Suprapubic skin (tissue), 4 donors: Measurements from ENCODE around the gene AGFG2.

Experiments
- EP300 ChIP-seq: sonication (generic); formaldehyde crosslinking; IDR thresholded peaks from one replicate; pipeline ENCODE4 v1.6.1; 2017; ENCODE audit warnings: antibody characterized with exemption
- POLR2A ChIP-seq, 2 donors: fragments of 450-650 bp; IDR thresholded peaks; one replicate each; pipeline ENCODE4 v1.6.1; 2017; ENCODE audit warnings: antibody characterized with exemption in 2 of 2, mild to moderate bottlenecking in 2 of 2, moderate library complexity in 2 of 2
- POLR2AphosphoS5 ChIP-seq, 3 donors: sonication (generic); formaldehyde crosslinking; IDR thresholded peaks; one replicate each; pipeline ENCODE4 v1.6.1; 2017; ENCODE audit warnings: antibody characterized with exemption in 3 of 3
- TF ChIP-seq, protein P1 (sequence below), 2 donors: fragments of 200-600 bp in 1 of 2; fragments of 450-650 bp in 1 of 2; sonication (generic) in 1 of 2; IDR thresholded peaks; one replicate each; pipeline ENCODE4 v1.5.1; 2016 to 2019; ENCODE audit warnings: antibody characterized with exemption in 2 of 2, mild to moderate bottlenecking in 1 of 2, moderate library complexity in 1 of 2

DNA sequence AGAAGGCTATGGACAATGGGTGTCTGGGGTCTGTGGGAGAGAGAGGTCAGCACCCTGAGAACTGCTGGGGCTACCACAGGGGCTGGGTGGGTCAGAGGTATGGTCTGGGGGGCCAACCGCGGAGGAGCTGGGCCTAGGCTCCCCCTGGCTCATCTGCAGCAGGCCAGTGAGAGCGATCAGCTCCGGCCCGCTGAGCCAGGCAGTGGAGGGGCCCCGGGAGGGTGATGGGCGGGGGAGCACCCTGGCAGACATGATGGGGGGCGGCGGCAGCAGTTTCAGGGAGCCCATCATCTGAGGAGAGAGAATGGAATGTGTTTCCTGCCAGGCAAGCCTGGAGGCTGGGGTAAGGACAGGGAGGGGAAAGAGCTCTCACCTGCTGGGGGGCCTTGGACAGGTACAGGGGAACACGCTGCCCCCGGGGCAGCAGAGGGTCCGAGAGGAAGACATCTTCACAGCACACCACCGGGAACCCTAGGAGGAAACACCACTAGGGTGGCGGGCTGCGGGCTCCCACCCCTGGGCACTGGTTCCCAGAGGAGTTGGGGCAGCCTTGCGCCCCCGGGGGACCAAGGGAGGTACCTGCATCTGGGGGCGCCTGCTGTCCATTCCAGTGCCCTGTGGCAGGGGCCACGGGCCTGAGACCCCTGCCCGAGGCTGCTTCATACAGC lies 33.4 kb downstream of the AGFG2 start:
- TF ChIP-seq POLR2A (IDR thresholded peaks at IDR 0.05) = no peak
- TF ChIP-seq, protein P1, sequence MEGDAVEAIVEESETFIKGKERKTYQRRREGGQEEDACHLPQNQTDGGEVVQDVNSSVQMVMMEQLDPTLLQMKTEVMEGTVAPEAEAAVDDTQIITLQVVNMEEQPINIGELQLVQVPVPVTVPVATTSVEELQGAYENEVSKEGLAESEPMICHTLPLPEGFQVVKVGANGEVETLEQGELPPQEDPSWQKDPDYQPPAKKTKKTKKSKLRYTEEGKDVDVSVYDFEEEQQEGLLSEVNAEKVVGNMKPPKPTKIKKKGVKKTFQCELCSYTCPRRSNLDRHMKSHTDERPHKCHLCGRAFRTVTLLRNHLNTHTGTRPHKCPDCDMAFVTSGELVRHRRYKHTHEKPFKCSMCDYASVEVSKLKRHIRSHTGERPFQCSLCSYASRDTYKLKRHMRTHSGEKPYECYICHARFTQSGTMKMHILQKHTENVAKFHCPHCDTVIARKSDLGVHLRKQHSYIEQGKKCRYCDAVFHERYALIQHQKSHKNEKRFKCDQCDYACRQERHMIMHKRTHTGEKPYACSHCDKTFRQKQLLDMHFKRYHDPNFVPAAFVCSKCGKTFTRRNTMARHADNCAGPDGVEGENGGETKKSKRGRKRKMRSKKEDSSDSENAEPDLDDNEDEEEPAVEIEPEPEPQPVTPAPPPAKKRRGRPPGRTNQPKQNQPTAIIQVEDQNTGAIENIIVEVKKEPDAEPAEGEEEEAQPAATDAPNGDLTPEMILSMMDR (IDR thresholded peaks at IDR 0.05) = no peak
- TF ChIP-seq EP300 = no peak
- TF ChIP-seq POLR2AphosphoS5 (IDR thresholded peaks at IDR 0.05) = no peak
